ENCODE results near the gene OSBPL2.

GRCh38 chr20:62201173-62202082, 36.9 kb upstream of the OSBPL2 start:
- TF ChIP-seq POLR2AphosphoS5 (IDR thresholded peaks at IDR 0.05; ENCODE audit: low read depth, low read length) (no peak), TAF1 (IDR thresholded peaks at IDR 0.05; ENCODE audit: borderline replicate concordance, low read depth, low read length) (no peak)
